GM19452 (cell line): Measurements from ENCODE around the gene RHOT1.
"Not testable (repeated sequence)": the region's sequence is repeated elsewhere in the genome, so short reads cannot be mapped to it uniquely, and the experiment has no call there.

ENCODE experiments used
- ATAC-seq: cut with Tn5 transposase; IDR thresholded peaks from one replicate; pipeline ENCODE4 v1.9.1; 2021; ENCODE audit not compliant: unreplicated experiment

Gene RHOT1

DNA sequence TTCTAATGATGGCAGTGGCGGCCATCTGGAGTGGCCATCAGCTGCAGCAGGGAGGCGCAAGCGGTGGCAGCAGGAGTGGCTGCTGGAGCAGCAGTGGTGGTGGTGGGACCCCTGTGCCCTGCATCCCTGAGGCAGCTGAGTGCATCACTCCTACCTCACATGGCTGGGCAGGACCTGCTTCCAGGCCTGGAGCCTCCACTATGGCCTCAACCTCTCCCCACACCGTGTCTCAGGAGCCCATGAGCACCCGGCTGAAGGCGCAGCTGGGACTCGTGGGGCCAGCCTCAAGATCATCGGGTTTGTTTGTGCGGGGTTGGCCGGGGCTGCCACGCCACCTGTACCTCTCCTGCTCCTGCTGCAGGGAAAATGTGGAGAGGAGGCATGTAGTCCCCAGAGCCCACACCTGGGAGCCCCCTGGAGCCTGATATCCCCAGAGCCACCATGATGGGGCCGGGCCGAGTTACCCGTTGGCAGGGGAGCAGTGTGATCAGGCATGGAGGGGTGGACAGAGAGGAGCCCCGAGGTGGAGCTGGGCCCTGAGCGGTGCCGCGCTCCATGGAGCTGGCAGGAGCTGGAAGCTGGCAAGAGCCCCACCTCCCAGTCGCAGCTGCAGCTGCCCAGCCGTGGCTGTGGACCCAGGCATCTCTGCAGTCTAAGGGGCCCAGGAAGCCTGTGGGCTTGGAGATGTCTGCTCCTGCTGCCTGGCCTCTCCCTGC is 16.7 kb downstream of the RHOT1 start:
- ATAC-seq, result no peak

DNA sequence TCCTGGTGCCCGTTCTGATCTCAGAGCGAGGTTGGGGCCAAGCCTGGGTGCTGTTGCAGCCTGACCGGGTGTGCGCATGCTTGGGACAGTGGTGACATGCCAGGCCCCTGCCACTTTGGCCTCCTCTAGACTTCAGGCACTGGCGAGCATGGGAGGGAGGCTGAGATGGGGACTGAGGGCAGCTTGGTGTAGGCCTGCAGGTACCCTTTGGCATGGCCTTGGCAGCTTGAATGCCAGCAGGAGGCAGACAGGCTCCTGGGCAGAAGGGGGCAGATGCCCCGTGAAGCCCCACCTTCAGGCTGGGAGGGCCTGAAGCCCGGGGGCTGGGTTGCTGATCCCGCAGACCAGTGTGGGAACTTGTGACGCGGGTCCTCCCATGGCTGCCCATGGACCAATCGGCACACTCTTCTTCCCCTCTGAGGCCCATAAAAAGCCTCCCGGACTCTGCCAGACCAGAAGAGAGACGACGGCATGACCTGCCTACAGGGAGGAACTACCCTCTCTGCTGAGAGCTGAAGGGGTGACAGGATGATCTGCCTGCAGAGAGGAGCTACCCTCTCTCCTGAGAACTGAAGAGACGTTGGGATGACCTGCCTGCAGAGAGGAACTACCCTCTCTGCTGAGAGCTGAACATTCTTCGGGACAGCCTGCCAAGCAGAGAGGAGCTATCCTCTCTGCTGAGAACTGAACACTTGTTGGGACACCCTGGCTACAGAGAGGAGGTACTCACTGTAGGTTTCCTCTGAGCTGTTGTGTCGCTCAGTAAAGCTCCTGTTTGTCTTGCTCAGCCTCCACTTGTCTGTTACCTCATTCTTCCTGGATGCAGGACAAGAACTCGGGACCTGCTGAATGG is 17.5 kb downstream of the RHOT1 start:
- no peak for ATAC-seq

DNA sequence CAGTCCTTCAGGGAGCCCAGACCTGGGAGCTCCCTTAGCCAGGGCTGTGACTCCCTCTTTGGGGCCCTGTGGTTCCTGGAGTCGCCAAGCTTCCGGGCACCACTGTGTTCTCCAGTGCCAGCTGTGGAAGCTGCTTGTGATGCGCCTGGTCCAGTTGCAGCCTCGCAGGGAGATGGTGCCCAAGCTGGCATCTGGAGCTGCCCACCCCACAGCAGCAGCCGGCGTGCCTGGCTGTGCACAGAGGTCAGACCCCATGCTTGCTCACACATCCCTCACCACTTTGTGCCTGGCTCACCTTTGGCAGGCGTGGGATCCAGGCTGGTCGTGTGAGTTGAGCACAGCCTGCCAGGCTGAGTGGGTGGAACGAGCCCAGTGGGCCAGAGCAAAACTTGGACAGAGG is 18.2 kb downstream of the RHOT1 start:
- ATAC-seq, result no peak

DNA sequence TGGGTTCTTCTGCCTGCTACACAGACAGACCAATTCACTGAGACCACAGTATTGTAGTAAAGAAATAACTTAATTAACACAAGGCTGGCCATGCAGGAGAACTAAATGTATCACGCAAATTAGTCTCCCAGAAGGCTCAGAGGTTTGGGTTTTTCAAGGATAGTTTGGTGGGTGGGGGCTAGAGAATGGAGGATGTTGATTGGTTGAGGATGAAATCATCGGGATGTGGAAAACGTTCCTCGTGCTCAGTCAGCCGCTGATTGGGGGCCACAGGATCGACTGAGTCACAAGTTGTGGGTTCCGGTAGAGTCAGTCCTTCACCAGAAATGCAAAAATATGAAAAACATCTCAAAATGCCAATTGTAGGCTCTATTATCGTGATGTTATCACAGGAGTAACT is 18.7 kb downstream of the RHOT1 start:
- ATAC-seq, result no peak

DNA sequence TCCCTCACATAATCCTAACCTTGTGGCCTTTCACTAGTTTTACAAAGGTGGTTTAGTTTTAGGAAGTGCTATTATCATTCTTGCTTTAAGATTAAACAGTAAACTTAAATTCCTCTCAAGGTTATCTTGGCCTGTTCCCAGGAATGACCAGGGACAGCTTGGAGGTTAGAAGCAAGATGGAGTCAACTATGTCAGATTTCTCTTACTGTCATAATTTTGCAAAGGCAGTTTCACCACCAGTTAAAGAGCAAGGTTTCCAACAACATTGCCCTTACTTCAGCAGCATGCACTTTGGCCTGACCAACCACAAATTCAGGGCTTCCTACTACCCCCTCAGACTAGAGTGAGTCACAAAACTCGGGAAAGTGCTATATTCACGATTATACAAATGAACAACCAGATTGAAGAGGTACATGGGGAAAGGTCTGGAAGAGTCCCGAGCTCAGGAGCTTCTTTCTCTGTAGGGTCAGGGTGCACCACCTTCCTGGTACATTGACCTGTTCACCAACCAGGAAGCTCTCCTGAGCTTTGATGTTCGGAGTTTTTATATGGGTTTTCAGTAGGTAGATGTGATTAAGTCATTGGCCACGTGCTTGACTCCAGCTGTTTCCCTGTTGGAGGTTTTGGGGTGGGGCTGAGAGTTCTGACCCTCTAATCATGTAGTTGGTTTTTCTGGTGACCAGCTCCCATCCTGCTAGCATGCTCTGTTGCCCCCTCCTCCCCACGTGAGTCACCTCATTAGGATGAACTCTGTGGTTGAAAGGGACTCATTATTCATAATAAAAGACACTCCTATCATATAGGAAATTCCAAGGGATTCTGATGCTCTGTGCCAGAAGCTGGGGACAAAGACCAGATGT is 19.4 kb downstream of the RHOT1 start:
- ATAC-seq, result no peak

DNA sequence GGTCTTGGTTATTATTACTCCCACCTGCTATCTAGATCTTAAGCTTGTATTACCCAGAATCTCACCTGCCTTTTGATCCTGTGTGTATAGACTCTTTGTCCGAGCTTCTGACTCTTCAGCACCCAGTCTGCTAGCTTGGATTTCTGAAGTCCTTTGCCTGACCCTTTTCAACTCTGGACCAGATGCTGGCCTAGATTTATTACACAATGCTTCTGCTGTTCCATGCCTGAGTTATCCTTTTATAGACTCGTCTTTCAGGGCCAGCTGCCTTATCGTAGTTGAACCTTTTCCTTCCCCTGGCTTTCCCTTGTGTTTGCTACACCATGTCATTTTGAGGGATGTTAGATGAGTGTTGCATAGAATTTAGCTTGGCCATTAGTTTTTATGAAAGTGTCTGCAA is 32.6 kb downstream of the RHOT1 start:
- ATAC-seq, result no peak

DNA sequence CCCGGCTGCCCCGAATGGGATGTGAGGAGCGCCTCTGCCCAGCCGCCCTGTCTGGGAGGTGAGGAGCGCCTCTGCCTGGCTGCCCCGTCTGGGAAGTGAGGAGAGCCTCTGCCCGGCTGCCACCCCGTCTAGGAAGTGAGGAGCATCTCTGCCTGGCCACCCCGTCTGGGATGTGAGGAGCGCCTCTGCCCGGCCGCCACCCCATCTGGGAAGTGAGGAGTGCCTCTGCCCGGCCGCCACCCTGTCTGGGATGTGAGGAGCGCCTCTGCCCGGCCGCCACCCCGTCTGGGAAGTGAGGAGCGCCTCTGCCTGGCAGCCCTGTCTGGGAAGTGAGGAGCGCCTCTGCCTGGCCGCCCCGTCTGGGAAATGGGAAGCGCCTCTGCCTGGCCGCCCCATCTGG is 36.4 kb downstream of the RHOT1 start:
- not testable (repeated sequence) for ATAC-seq

DNA sequence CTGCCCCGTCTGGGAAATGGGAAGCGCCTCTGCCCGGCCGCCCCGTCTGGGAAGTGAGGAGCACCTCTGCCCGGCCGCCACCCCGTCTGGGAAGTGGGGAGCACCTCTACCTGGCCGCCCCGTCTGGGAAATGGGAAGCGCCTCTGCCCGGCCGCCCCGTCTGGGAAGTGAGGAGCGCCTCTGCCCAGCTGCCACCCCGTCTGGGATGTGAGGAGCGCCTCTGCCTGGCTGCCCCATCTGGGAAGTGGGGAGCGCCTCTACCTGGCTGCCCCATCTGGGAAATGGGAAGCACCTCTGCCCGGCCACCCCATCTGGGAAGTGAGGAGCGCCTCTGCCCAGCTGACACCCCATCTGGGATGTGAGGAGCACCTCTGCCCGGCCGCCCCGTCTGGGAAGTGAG is 36.8 kb downstream of the RHOT1 start:
- ATAC-seq, result not testable (repeated sequence)

DNA sequence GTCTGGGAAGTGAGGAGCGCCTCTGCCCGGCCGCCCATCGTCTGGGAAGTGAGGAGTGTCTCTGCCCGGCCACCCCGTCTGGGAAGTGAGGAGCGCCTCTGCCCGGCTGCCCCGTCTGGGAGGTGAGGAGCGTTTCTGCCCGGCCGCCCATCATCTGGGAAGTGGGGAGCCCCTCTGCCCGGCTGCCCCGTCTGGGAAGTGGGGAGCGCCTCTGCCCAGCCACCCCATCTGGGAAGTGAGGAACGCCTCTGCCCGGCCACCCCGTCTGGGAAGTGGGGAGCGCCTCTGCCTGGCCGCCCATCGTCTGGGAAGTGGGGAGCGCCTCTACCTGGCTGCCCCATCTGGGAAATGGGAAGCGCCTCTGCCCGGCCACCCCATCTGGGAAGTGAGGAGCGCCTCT is 37.2 kb downstream of the RHOT1 start:
- not testable (repeated sequence) for ATAC-seq

DNA sequence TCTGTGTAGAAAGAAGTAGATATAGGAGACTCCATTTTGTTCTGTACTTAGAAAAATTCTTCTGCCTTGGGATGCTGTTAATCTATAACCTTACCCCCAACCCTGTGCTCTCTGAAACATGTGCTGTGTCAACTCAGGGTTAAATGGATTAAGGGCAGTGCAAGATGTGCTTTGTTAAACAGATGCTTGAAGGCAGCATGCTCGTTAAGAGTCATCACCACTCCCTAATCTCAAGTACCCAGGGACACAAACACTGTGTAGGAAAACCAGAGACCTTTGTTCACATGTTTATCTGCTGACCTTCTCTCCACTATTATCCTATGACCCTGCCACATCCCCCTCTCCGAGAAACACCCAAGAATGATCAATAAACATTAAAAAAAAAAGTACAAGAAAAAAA is 38.0 kb downstream of the RHOT1 start:
- ATAC-seq, result not testable (repeated sequence)

DNA sequence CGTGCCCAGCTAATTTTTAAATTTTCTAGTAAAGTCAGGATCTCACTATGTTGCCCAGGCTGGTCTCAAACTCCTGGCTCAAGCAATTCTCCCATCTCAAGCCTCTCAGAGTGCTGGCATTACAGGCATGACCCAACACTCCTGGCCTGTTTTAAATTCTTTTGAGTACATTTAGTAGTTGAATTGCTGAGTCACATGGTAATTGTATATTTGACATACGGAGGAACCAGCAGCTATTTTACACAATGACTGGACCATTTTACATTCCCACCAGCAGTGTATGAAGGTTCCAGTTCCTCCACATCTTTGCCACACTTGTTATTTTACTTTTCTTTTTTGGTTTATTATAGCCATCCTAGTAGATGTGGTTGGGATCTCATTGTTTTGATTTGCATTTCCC is 43.6 kb downstream of the RHOT1 start:
- ATAC-seq, result no peak

DNA sequence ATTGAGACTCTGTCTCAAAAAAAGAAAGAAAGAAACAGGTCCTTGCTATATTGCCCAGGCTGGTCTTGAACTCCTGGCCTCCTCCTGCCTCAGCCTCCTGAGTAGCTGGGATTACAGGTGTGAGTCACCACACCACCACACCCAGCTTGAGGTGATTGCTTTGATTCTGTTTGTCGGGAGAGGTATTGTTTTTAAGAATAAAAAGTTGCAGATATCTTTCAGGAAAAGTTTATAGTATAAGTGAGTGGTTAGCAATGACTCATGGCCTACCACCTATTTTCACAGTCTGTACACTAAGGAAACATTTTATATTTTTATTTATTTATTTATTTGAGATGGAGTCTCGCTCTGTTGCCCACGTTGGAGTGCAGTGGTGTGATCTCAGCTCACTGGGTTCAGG is 45.0 kb downstream of the RHOT1 start:
- no peak for ATAC-seq

DNA sequence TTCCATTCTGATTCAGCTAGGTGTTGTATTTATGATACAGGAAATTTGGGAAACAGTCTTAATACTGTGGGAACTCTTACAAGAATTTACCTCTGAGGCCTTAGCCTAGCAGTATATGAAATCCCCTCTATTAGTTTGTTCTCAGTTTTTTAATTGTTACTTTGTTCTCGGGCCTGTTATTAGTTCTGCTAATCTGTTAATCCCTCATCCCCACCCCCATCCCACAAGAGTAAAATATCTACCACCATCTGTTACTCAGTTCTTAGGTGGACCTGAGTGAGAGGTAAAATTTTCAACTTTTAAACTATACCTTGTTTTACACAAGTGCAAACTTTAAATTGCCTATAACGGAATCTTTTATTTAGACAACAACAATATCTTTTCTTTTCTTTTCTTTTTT is 47.0 kb downstream of the RHOT1 start:
- no peak for ATAC-seq

DNA sequence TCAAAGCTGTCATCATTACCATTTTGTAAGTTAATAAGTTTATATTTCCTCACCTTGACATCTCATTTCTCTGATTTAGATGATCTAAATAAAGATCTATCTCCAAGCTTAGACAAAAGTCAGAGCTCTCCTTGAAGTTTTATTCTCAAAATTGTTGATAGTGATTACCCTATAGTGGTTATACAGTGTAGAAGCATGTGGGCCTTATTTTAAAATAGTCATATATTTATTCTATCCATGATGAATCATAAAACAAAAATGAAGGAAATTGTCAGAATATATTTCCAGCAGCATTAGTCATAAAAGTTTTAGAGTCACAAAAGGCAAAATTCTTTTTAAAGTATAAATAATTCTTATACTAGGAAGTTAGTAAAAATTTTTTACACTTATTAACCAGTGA is 49.0 kb downstream of the RHOT1 start:
- ATAC-seq, result no peak

DNA sequence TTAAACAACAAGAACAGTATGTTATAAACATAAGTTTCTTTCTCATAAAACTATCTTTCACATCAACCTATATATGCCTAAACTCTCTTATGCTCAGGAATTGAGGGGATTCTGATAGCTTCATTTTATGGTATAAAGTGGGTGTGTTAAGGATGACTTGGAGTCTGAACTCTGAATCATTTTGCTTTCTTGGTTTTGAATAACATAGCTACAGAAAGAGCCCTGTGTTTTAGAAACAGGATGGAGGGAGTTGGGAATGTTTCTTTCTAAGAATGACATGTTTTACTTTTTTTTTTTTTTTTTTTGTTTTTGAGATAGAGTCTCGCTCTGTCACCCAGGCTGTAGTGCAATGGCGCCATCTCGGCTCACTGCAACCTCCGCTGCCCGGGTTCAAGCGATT is 50.1 kb downstream of the RHOT1 start:
- ATAC-seq, result no peak

DNA sequence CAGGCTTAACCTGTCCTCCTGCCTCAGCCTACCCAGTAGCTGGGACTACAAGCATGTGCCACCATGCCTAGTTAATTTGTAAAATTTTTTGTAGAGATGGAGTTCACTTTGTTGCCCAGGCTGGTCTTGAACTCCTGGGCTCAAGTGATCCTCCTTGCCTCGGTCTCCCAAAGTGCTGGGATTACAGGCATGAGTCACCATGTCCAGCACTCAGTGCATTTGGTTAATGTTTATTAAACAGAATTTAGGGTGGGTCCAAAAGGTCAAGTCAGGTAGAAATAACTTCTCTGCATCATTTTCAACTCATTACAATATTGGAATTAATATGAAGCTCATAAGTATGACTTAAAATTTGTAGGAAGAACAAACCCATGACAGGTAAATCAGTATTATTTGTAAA is 55.7 kb downstream of the RHOT1 start:
- no peak for ATAC-seq

DNA sequence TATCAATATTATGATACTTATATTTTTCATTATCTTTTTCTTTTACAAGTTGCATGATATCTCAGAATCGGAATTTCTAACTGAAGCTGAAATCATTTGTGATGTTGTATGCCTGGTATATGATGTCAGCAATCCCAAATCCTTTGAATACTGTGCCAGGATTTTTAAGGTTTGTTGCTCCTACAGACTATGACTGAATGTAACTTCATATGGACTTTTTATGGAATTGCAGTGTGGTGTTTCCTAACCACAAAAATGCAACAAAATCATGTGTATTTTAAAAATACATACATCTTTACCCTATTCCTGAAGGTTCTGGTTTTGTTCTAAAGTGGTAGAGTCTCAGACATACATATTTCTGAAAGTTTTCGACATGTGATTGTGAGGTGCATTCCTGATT is 64.6 kb downstream of the RHOT1 start:
- no peak for ATAC-seq

DNA sequence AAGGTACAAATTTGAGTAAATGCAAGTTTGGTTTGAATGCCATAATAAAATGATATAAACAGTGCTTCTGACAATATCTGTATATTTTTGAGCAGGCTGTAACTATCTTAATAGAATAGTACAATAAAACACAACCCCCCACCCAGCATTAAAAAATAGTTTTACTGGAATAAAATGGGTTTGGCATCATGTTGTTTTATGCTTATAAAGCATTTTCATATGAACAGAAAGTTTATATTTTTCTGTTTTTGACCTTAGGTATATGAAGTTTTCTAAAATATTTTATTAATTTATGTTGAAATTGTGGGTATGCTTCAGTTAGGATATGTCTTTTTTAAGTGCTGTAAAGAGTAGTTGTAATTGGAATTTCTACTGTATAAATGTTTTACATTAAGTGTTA is 66.1 kb downstream of the RHOT1 start:
- ATAC-seq, result no peak

DNA sequence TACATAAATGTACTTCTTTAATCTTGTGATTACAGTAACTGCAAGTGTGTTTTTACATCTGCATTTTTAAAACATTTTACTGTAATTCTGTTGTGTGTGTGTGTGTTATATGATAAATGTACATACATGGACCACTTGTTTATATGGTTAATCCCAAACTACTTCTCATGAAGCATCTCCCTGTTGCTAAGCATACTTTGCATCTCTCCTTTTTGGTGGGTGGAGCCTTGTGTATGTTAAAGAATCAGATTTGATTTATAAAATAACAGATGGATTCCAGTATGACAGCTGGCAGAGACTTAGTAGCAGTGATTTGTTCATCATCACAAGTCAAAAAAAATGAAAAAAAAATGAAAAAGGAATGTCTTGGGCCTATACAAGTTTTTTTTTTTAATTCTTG is 67.3 kb downstream of the RHOT1 start:
- no peak for ATAC-seq

DNA sequence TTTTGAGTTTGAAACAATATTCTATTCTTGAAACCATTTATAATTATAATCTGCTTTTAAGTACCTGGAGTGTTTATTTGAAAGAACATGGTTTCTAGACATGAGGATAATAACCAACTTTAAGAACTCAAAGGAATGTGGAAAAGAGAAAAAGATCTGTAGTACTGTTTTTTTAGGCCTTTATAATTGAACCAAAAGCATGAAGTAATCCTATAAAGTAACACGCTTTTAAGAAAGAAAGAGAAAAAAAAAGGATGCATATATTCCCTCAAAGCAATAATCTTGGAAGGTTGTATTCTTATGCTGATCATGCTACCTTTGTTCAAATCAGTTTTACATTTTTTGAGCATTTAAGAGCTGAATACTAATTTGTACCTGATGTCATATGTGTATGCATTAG is 69.4 kb downstream of the RHOT1 start:
- no peak for ATAC-seq

DNA sequence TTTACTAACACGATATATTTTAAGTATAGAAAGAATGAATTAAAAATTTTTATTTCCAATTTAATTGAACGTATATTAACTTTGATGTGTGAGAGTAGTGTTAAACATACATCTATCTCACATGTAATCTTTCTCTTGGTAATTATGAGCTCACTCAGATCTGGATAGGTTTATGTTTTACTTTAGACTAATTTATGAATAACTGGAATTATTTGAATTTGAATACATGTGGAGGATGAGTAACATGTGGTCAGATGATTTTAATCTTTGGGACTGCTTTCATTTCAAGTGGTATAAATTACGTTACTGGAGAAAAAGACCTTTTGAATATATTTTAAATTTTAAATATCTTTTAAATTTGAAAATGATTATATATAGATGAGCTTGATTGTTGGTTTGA is 73.4 kb downstream of the RHOT1 start:
- no peak for ATAC-seq

DNA sequence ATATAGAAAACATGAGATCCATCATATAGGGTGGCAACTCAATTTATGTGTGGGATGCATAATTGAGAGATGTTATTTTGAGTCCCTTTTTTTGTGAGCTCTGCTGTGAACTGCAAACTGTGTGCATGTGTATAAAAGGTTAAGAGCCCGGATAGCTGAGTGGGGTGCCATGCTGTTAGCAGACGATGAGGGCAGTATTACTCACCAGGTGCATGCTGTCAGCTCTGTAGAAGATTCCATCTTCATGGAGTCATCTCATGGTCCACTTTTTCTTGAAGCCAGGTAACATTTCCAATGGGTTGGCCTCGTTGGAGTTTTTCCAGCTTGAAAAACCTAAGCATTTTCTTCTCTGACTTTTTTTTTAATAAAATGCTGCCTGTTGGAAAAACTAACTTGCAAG is 80.3 kb downstream of the RHOT1 start:
- ATAC-seq, result no peak
